Posterior vena cava (tissue), 2 donors: ENCODE results near the gene NTM. TPM values are rescaled to one million over a fixed set of nuclear protein-coding genes. Genes with fewer than 3 reads are reported as not detected.

Source experiments
- DNase-seq: peaks from one replicate; pipeline ENCODE4 v3.0.0-alpha.2; 2020; ENCODE audit warnings: low spot score
- intact Hi-C, 2 donors: fragments of 100-400 bp; cut with DNase I; formaldehyde crosslinking; loops; one replicate each; pipeline versions ENCODE4 v1.14.1 to v1.14.2; 2022 to 2023
- total RNA-seq, 2 donors: library from RNA; stranded (reverse); fragmentation: NEBNext Ultra II Directional; extraction: Animal tissue kit (Norgen Biotek cat#: 25700); gene quantifications; one replicate each; pipeline ENCODE4 v1.2.1, GENCODE V29; 2021
- donor health status: DM: yes; HTN: yes; CAD: no.
- donor health status: DM: yes; HTN: yes; CAD: no.

The NTM gene
- total RNA-seq, 2 donors from 2014 or later = 8.2 to 16.1 TPM

DNA sequence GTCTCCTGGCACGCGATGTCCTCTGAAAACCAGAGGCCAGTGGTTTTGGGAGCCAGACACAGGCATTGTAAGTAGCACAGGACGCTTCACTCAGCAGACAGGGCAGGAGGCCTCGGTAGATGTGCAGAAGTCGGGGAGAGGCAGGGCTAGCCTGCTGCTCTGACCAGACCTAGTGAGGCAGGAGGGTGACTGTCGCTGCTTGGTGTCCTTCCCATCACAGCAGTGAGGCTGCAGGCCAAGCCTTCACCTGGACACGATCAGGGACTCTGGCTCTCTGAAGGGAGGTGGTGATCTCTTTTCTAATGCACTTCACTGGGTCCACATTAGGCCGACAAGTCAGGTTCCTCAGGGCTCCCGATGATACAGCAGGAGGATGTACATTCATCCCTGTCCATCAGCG lies 583.7 kb downstream of the NTM start:
- intact Hi-C loops = no loop called here
- DNase-seq = no peak

DNA sequence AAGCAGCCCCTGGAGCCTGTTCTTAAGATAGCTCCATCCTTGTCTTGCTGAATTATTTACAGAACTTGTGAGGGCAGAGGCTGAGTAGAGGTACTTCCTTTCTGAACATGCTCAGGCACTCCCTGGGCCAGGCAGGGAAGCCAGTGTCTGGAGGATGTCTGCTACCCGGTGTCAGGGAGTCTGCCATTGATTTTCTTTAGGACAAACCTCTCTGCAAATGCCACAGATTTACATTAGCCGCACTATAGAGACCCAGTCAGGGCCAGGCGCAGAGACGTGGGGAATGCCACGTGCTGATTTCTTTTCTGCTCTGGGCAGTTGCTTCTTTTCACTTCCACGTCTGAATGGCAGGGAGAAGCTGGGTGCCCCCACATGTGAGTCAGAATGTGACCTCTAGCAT lies 585.5 kb downstream of the NTM start:
- no peak for DNase-seq
- intact Hi-C loops = no loop called here

DNA sequence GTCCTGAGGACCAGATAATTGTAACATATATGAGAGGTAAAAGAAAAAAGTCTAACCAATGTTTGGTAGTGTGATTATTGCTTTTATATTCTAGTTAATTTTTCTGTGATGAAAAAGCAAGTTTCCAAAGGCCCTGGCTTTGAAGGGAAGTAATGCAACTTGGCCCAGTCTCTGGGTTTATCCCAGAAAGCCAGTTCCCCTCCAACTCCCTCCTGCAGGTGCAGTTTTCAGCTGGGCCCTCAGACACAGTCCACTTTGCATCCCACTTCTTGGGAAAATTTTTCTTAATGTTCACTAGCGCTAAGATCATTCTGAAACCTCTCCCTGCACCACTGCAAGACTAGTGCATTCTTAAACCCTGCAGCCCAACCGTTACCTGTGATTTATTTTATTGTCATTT lies 586.8 kb downstream of the NTM start:
- intact Hi-C loops = no loop called here
- DNase-seq = no peak

DNA sequence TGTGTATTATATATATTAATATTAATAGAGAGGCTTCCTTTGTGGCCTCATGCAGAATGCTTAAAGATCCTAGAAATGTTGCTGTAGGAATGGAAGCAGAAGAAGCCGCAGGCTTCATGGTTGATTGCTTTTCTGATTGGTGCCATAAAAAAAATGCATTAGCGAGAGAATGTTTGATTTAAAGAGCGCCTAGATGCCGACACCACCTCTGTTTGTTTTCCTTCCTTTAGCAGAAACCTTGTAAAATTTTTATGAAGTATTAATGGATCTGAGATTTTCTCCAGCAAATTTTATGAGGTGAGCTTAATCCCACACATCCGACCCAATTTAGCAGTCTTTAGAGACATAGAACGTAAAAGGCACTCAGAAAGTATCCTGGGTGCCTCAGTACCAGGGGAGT lies 587.5 kb downstream of the NTM start:
- no peak for DNase-seq

DNA sequence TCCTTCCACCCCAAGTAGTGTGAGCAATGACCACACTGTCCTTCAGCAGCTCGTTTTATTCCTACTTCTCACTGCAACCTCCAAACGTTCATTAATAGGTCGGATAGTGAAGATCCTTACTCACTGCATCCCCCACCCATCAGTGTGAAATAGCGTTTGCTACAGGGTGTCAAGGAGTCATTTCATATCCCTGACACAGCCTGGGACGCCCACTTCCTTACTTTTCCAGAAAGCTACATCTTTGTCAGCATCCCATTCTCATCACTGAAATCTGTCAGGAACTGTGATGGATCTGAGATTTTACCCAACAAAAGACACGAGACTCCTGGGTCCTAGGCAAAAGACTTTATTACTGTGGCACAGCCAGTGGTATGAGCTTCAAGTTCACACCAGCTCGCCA lies 592.4 kb downstream of the NTM start:
- intact Hi-C loops = no loop called here
- DNase-seq = no peak

More for the DNA sequence above, 587.5 kb downstream of the NTM start:
- intact Hi-C loops = no loop called here

DNA sequence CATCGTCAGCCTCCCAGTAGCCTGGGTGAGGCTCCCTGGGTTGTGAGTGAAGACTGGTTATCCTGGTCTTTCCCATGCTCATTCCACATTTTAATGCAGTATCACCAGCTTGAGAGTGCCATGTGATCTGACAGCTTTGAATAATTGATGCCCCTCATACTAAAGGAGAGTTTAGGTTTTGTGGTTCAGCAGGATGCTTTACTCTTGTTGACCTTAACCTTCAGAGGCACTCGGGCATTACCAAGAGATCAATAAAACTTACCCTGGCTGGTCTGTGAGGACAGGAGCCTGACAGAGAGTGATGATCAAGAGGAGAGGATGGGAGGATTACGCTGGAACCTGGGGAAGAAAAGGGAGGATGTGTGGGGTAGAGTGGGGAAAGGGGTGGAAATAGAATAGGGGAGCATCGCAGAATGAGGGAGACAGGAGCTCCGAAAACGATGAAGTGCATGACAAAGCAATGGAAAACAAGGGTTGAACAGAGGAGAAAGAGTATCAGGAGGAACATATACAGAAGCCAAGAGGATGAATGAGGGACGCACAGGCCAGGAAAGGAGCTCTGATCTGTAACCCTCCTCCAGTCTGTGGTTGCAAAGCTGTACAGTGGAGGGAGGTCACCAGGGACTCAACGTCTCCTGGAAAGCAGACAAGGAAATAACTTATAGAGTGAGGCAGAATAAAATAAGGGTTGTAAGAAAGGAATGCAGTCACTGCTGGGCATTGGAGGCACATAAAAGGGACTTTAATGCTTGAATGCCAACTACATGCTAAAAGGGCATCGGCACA lies 594.5 kb downstream of the NTM start:
- no peak for DNase-seq
- intact Hi-C loops = no loop called here

DNA sequence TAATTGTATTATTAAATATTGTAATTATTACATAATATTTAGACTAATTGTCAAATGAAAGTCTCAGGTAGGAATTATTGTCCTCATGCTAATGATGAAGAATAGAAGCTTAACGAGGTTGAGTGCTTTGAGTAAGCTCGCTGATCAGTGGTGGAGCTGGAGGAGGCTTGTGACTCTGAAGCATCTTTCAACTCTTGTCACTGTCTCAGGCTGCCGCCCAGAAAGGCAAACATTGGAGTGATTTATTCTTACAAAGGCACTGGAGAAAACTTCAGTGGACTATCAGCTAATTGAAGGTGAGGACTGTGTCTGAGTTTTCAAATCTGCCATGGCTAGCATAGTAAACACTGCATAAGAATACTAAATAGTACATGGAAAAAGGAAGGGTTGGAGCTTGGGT lies 595.1 kb downstream of the NTM start:
- intact Hi-C loops = no loop called here
- no peak for DNase-seq

DNA sequence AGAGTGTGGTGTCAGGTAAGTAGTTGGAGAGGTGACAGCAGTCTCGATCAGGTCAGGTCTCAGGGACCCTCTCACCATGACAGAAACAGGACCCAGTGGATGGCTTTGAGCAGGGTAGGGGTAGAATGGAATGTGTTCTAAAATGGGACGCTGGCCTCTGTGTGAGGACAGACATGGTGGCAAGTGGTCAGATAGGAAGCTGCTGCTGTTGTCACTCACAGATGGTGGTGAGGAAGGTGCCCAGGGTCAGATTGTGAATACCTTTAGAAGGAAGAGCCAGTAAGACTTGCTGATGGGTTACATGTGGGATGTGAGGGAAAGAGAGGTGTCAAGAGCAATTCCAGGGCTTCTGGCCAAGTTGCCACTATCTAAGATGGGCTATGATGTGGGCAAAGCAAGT lies 596.3 kb downstream of the NTM start:
- no peak for DNase-seq
- intact Hi-C loops = no loop called here

DNA sequence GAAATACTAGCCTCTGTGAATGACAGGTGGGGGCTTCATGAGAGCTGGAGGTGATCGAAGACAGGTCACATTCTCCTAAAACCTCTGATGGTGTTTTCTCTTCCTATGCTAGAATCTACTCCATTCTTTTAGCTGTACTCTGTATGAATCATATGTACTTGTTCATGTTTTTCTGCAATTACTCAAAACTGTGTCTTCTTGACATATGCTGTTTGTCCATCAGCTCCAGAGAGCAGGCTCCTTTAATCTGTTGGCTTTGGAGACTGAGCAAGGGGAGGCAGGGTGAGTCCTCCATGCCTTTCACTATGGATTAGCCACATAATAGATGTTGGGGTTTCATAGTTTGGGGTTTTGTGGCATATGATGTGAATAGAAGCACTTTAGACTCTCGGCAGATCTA lies 598.8 kb downstream of the NTM start:
- DNase-seq = no peak
- intact Hi-C loops = no loop called here

DNA sequence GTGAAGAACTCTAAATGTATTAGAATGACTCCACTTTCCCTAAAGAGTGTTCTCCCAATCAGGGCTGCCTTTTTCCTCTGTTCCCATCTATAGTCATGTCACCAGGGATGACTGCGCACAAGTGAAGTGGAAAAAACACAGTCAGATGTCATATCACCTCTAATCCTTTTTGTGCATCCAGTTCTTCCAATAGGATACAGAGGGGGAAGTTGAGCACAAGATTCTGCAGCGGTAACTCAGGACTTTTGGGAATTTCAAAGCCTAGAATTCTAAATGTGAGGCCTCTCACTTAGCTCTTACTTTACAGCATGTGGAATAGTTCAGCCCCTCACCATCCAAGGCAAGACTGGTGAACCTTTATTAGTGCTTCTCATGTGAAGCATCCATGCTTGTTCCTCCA lies 602.6 kb downstream of the NTM start:
- intact Hi-C loops = no loop called here
- no peak for DNase-seq

DNA sequence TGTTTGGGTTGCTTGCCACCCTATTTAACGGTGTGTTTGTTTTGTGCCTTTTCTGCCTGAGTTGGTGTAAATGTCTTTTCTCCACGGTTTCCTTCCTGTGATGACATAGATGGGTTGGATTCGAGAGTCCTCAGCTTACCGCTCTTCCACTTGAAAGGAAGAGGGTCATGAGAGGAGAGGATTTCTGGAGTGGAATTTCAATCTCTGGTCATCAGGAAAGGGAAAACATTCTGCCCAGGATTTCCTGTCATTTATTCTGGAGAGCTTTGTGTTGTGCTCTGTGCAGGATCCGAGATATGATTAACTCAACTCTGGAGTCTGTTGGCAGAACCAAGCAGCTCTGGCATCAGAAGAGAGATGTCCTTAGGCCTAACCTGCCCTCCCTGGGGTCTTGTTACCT lies 605.2 kb downstream of the NTM start:
- DNase-seq = no peak
- intact Hi-C loops = loop anchor here in 1 of 2 donors (1.0 kb wide), 1 partner anchor 34 kb away; no protein-coding TSS in a partner anchor

DNA sequence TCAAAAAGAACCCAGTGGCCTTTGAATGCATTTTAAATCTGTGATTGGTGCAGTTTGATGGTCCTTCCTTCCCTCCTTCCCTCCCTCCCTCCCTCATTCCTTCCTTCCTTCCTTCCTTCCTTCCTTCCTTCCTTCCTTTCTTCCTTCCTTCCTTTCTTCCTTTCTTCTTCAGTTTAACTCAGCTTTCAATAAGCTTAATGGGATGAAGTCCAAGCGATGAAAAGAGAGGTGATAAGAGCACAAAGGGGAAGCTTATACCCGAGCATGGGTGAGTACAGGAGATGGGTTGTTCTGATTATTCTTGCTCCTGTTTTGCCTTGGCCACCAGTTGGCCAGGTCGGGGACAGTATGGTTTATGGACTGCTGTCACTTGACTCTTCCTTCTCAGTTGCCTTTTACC lies 605.6 kb downstream of the NTM start:
- DNase-seq = no peak
- intact Hi-C loops = loop anchor here in 1 of 2 donors (1.0 kb wide), 1 partner anchor 33 kb away; no protein-coding TSS in a partner anchor

DNA sequence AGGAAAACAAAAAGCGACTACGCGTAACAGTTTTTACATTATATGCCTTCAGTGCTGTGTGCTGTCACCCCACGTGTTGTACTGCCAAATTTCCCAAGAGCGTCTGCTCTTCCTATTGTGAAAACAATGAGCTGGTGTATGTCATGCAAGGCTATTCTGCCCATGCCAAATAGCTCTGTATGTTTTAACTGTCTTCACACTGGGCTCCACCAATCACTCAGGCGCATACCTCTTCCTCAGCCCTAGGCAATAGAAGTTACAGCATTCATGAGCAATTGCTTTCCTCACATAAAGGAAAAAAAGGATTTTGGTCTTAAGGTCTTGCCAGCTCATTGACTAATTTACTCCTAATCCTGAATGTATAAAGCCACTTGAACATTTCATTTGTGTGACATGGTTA lies 606.8 kb downstream of the NTM start:
- DNase-seq = no peak
- intact Hi-C loops = no loop called here

DNA sequence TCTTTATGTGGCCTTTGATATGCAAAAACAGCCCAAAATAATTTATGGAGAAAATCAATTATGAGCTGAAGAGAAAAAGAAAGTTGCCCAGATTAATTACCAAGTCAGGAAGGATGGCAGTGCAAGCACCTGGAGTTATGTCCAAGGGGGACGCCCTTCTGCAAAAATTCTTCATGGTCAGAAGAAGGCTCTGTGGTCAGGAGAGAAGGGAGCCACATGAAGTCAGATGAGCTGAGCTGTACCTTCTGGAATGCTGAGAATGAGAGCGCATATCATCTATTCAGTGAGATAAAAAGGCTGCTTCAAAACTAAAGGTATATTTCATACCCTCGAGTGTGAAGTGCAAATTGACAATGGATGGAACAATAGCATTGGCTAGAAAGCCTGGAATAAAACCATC lies 607.4 kb downstream of the NTM start:
- intact Hi-C loops = no loop called here
- no peak for DNase-seq

DNA sequence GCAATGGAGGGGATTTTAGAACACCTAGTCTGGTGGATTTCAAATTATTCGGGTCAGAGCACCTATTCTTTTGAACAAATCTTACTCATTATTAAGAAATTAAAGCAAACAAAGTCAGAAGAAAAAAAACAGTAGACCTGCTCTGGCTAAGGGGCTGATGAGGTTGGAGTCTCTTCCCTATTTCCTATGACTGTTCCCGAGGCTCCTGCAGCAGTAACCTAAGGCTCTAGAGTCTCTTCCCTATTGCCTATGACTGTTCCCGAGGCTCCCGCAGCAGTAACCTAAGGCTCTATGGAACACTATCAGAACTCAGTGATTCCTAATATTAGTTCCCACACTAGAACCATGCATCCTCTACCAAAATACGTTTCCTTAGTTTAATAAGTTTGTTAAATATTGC lies 607.9 kb downstream of the NTM start:
- DNase-seq = no peak
- intact Hi-C loops = no loop called here

DNA sequence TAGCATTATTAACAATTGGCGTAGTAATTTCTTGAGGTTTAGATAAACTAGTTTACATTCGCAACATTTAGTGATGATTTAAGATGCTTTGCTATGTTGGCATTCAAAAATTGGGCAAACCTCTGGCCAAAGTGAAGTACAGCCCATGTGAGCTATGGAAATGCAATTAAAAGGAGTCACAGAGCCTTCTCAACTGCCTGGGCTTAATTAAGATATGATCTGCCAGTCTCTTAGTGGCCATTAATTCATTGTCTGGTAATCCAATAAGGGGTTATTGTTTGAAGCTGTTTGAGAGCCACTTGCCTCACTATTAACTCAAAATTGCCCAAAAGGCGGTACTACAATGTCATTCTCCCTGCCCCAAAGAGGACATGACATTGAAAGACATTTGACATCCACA lies 608.9 kb downstream of the NTM start:
- intact Hi-C loops = no loop called here

DNA sequence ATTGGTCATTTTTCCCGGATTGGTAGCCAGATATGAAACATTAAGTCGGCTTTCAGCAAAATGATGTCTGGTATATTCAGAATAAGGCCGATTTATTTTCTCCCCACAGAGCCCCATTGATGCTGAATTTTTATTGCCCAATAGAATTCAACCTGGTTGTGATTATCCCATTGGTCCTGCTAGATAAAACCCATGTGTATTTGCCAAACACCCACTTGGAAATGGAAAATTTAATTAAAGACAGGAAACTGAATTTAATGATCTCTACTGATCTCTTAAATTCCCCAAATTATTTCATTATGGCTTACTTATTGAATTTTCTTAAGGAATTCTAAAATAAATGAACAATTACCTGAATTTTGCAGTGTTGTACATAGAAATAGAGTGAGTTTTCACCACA lies 609.8 kb downstream of the NTM start:
- intact Hi-C loops = no loop called here
- DNase-seq = no peak

More for the DNA sequence above, 608.9 kb downstream of the NTM start:
- DNase-seq = no peak

DNA sequence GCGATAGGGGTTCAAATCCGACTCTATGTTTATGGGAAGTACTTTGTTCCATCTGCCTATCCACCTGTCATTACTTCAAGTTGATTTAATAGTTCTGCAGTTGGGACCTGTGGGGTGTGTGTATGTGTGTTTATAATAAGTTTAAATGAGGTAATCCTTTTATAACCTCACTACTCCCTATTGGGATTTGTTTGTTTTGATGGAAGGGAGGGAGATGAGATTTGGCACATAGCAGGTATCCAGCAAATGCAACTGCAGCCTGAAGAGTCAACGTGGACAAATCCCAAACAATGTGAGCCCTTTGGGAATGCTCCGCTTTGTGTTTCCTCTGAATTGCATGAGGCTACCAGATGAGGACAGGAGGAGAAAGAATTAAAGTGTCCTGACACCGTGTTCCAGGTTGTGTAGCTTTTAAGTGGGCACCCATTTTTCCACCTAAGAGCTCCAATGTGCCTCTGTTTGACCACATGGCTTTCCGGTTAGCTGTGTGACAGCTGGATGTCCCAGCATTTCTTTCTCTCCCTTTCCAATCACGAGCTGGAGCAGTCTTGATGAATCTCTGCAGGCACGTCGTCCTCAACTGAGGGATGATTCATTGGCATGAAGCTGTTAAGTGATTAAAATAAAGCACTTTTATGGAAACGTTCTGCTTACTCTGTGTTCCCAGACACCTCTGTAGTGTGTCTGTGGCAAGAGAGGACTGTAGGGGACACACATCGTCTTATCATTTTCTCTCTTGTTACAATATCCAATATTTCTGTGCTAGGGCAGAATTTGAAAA lies 610.7 kb downstream of the NTM start:
- no peak for DNase-seq
- intact Hi-C loops = no loop called here

DNA sequence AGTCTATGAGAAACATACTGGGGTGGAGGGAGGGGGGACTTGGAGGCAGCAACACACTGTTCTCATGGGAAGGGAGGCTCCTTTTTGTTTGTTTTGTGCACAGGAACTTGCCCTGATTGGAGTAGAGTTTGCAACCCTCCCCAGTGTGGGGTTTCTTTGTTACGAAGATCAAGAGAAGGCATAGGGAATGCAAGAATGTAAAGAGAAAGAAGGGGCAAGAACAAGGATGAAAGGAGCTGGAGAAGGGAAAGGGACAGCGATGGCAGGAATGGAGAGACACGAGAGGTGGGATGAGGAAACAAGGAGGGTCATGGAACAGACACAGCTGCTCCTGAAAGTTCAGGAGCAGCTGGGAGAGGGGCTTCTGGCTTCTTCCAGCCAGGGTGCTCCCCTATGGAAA lies 611.7 kb downstream of the NTM start:
- intact Hi-C loops = no loop called here
- no peak for DNase-seq

DNA sequence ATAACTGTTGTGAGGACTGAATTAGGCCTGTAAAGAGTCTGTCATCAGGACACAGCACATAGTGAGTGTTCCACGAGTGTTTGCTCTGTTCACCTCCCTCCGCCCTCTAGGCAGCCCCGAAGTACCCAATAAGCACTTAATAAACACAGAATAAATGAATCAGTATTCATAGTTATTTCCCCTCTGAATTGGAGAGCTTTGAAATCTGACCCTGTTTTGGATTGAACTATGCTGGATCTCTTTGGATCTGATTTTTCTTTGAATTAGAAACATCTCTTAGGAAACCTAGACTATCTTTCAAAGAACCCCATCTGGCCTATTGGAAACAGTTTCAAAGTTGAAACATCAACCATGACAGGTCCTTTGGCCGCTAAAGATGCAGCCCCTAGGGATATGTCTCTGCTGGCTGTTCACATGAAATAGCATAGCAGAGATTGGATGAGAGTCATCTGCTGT lies 615.5 kb downstream of the NTM start:
- DNase-seq = no peak
- intact Hi-C loops = no loop called here

DNA sequence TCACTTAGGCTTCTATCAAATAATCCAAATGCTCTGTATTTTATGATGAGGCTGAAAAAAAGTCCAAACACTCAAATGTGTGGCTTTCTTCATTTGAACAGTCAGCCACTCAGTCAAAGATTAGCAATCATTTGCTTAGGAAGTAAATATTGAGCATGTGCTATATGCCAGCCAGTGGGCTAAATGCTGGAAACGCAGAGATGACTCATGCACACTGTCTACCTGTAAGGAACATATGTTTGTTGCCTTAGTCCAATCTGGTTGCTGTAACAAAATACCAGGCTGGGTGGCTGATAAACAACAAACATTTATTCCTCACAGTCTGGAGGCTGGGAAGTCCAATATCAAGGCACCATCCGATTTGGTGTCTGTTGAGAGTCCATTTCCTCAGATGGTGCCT lies 617.3 kb downstream of the NTM start:
- DNase-seq = no peak
- intact Hi-C loops = no loop called here
